Erythroblast (primary cell): ENCODE results near the gene CAP1.

Experiments
- GATA1 ChIP-seq: IDR thresholded peaks from 2 replicates; pipeline ENCODE4 v1.6.1; 2011; ENCODE audit warnings: low read depth, mild to moderate bottlenecking, control low read depth, low read length, moderate library complexity
- POLR2A ChIP-seq: IDR thresholded peaks from 2 replicates; pipeline ENCODE4 v1.6.1; 2011; ENCODE audit warnings: mild to moderate bottlenecking, low read length

DNA sequence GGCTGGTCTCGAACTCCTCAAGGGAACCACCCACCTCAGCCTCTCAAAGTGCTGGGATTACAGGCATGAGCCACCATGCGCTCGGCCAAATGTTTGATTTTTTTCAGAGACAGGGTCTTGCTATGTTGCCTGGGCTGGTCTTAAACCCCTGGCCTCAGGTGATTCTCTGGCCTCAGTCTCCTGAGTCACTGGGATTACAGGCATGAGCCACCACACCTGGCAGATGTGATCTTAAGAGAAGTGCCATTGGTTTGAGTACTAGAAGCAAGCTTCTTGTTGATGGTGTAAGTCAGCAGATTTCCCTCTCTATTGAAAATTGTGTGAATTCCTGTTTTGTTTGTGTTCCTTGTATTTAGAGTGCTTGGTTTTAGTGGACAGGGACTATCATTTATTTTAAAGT lies 5.2 kb downstream of the CAP1 start:
- TF ChIP-seq POLR2A (no peak), GATA1 (no peak)
